Lower leg skin (tissue), 3 donors: ENCODE measurements around the gene ARAP1.

ENCODE experiments used
- CTCF ChIP-seq, 3 donors: fragments of 450-650 bp; IDR thresholded peaks; one replicate each; pipeline ENCODE4 v1.5.1; 2016; ENCODE audit warnings: antibody characterized with exemption in 3 of 3, mild to moderate bottlenecking in 3 of 3, moderate library complexity in 2 of 3
- POLR2A ChIP-seq, 2 donors: fragments of 450-650 bp; IDR thresholded peaks; one replicate each; pipeline ENCODE4 v1.6.1; 2016 to 2017; ENCODE audit warnings: antibody characterized with exemption in 2 of 2, mild to moderate bottlenecking in 1 of 2, moderate library complexity in 1 of 2

- TF ChIP-seq CTCF (IDR thresholded peaks at IDR 0.05) = no peak
- TF ChIP-seq POLR2A (IDR thresholded peaks at IDR 0.05) = no peak
Measured at GRCh38 chr11:72776117-72776843, 24.1 kb upstream of the ARAP1 start.
